Large intestine (tissue), 3 donors: Measurements from ENCODE around the gene FABP2. TPM values are rescaled to one million over a fixed set of nuclear protein-coding genes. Genes with fewer than 3 reads are reported as not detected.

Experiments used
- DNase-seq, 2 donors: peaks; one replicate each; pipeline versions ENCODE4 v3.0.0 to v3.0.0-alpha.2; 2013
- H3K27ac ChIP-seq: one replicate; pipeline ENCODE4 v1.5.1; 2013; ENCODE audit warnings: low read length
- H3K27me3 ChIP-seq: 2 replicates; pipeline ENCODE4 v1.6.1; 2013; ENCODE audit warnings: low read length; ENCODE audit not compliant: control insufficient read depth, insufficient read depth
- H3K36me3 ChIP-seq: 2 replicates; pipeline ENCODE4 v1.6.1; 2013; ENCODE audit warnings: low read length; ENCODE audit not compliant: control insufficient read depth, insufficient read depth
- H3K4me1 ChIP-seq: one replicate; pipeline ENCODE4 v1.6.1; 2013; ENCODE audit warnings: low read length; ENCODE audit not compliant: control insufficient read depth, insufficient read depth
- H3K4me3 ChIP-seq: one replicate; pipeline ENCODE4 v1.5.1; 2013; ENCODE audit warnings: low read length
- H3K9me3 ChIP-seq: one replicate; pipeline ENCODE4 v1.6.1; 2013; ENCODE audit warnings: mild to moderate bottlenecking, low read depth, low read length, moderate library complexity; ENCODE audit not compliant: control insufficient read depth
- WGBS: methylation state at CpG from one replicate; pipeline ENCODE4 v1.1.5; 2013; ENCODE audit warnings: low lambda C conversion rate; ENCODE audit not compliant: insufficient coverage; 5-methylcytosine and 5-hydroxymethylcytosine counted together
- polyA plus RNA-seq: library from polyadenylated mRNA; unstranded; fragments of 120-200 nt; gene quantifications from one replicate; pipeline ENCODE4 v1.2.1, GENCODE V29; 2013

Gene FABP2
- polyA plus RNA-seq, 1 donor: 146 TPM

DNA sequence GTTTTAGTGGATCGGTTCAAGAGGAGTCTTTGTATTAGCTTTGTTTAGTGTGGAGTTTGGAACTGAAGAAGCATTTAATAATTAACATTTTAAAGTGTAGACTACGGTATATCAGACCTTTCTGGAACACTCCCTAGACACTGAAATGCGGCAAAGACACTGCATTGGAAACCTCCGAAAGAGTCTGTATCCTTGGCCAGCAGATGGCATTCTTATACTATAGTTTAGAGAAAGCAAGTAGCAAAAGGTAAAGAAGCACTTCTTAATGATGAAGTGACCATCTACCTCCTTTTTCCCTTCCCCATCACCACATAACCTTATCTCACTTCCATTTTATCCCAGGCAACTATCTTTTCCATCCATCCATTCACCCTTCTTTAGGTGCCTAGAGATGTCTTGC lies 7.6 kb downstream of the FABP2 start:
- H3K36me3 ChIP-seq: peaks cover 3% of the 10 kb centered on the region
- no peak overlapping the region for H3K4me3 ChIP-seq
- 0% methylated on average over 1 of the region's 4 CpGs for WGBS
- H3K4me1 ChIP-seq: peaks cover 3% of the 10 kb centered on the region
- no peaks in the 10 kb centered on the region for H3K27me3 ChIP-seq
- no peaks in the 10 kb centered on the region for H3K9me3 ChIP-seq
- no peak overlapping the region for H3K27ac ChIP-seq
- peak; percentile 37 to 62 for DNase-seq

DNA sequence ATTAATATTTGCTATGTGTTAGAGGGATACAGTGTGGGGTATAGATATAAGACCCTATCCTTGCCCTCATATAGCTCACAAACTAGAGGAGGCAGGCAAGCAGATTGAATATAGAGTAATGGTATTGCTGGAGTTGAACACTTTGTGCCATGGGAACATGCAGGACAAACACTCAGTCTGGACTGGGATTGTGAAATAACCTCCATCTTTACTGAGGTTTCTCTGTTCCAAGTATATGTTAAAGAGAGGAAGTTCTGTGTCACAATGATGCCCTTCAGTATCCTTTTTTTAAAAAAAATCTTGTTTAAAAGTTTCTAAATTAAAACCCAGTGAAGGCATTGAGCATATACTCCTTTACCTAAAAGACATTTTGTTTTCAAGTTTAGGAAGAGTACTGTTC lies 8.7 kb downstream of the FABP2 start:
- no peaks in the 10 kb centered on the region for H3K4me1 ChIP-seq
- H3K36me3 ChIP-seq: no peaks in the 10 kb centered on the region
- DNase-seq: no peak
- no peak overlapping the region for H3K27ac ChIP-seq
- H3K9me3 ChIP-seq: no peaks in the 10 kb centered on the region
- no peak overlapping the region for H3K4me3 ChIP-seq
- H3K27me3 ChIP-seq: no peaks in the 10 kb centered on the region

DNA sequence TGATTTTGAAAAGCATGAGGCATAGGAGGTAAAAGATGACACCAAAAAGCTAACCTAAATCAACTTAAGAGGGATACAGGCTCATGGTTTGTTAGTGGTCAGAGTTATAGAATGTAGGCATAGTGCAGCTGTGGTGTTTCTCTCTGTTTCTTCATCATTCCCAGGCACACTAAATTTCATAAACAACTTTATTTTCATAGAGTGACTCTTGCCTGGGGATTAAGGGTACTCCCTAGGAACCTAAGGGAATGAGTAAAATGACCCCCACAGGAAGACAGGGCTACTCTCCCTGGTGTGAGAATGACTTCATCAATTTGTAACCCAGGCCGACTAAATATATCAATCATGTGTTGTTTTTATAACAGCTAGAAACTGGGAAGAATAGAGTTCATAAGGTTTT lies 11.1 kb downstream of the FABP2 start:
- Histone ChIP-seq H3K4me3 (no peak overlapping the region), H3K9me3 (peaks cover 4% of the 10 kb centered on the region), H3K27me3 (no peaks in the 10 kb centered on the region), H3K4me1 (no peaks in the 10 kb centered on the region), H3K27ac (no peak overlapping the region), H3K36me3 (no peaks in the 10 kb centered on the region)
- no peak for DNase-seq
- WGBS: 100% methylated on average over 1 of the region's 1 CpG

DNA sequence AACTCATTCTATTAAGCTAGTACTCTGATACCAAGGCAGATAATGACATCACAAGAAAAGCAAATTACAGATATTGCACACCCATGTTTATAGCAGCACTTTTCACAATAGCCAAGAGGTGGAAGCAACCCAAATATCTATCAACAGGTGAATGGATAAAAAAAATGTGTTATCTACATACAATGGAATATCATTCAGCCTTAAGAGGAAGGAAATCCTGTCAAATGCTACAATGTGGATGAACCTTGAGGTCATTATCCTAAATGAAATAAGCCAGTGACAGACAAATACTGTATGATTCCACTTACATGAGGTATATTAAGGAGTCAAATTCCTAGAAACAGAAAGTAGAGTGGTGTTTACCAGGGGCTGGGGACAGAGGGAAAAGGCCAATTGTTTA lies 14.3 kb downstream of the FABP2 start:
- Histone ChIP-seq H3K27ac (no peak overlapping the region), H3K4me1 (no peaks in the 10 kb centered on the region), H3K4me3 (no peak overlapping the region), H3K27me3 (no peaks in the 10 kb centered on the region), H3K9me3 (peaks cover 4% of the 10 kb centered on the region), H3K36me3 (no peaks in the 10 kb centered on the region)
- no peak for DNase-seq

DNA sequence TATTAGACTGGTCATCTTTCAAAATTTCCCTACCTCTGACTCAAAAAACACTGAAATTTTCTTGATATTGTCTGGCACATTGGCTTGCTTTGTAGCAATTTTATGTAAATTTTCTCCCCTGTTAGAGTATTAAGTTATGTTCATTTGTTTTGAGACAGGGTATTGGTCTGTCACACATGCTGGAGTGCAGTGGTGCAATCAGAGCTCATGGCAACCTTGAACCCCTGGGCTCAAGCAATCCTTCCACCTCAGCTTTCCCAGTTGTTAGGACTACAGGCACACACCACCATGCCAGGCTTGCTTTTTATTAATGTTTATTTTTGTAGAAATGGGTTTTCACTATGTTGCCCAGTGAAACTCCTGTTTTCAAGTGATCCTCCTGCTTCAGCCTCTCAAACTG lies 17.5 kb downstream of the FABP2 start:
- H3K4me3 ChIP-seq: no peak overlapping the region
- no peak for DNase-seq
- peaks cover 4% of the 10 kb centered on the region for H3K9me3 ChIP-seq
- H3K27ac ChIP-seq: no peak overlapping the region
- H3K27me3 ChIP-seq: no peaks in the 10 kb centered on the region
- no peaks in the 10 kb centered on the region for H3K36me3 ChIP-seq
- peaks cover 3% of the 10 kb centered on the region for H3K4me1 ChIP-seq

DNA sequence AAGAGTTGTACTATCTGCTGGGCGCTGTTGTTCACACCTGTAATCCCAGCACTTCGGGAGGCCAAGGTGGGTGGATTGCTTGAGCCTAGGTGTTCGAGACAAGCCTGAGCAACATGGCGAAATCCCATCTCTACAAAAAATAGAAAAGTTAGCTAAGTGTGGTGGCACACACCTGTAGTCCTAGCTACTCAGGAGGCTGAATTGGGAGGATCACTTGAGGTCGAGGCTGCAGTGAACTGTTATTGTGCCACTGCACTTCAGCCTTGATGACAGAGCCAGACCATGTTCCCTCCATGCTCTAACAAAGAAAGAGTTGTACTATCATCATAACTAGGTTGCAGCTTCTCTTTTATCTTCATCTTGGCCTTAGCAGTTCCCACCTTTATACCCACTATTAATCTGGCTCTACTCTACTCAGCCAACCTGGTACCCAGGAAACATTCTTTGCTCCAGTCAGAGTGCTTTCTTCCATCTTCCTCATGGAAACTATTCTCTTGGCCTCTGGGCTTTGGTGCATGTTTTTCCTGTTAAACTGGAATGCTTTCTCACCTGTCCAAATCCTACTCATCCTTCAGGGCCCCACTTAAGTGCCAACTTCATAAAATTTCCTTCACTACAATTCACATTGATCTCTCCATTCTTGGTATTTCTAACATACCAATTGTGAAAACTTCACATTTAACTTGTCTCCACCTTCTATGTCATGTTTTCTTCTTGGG lies 18.2 kb downstream of the FABP2 start:
- DNase-seq: no peak
- Histone ChIP-seq H3K27me3 (no peaks in the 10 kb centered on the region), H3K9me3 (peaks cover 4% of the 10 kb centered on the region), H3K27ac (no peak overlapping the region), H3K4me3 (no peak overlapping the region), H3K4me1 (peaks cover 3% of the 10 kb centered on the region), H3K36me3 (no peaks in the 10 kb centered on the region)
- WGBS: no CpG with 5 or more reads among the region's 5 CpGs

DNA sequence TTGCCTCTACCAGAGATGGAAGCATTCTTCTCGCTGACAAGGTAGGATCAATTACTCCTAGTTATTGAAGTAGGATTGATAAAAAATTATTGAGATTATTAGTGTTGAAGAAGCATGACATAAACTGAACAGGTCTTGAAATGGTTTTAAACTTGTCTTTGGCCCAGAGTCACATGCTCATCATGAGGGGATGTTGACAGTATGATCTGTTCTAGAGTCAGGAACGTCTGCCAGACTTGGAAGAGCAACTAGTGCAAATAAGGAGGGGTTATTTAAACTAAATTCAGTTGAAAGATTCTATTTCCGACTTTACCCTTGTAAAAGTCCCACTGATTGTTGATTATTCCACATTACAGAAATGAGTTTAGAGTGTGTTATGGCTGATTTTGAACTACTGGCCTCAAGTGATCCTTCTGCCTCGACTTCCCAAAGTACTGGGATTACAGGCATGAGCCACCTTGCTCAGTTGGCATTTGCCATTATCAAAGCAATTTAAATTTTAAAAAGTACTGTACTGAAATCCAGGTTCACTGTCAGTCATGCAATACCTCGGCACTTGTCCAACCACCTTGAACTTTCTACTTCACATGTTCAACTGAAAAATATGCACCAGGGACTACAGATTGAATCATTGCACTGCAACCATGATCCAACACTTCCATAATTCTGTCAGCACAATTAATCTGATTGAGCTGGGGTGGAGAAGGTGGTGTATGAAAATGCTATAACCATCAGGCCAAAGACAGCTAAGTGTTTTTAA lies 19.7 kb downstream of the FABP2 start:
- Histone ChIP-seq H3K4me3 (no peak overlapping the region), H3K9me3 (peaks cover 4% of the 10 kb centered on the region), H3K27ac (no peak overlapping the region), H3K36me3 (peaks cover 6% of the 10 kb centered on the region), H3K4me1 (peaks cover 3% of the 10 kb centered on the region), H3K27me3 (no peaks in the 10 kb centered on the region)
- DNase-seq: no peak
- WGBS: no CpG with 5 or more reads among the region's 5 CpGs

DNA sequence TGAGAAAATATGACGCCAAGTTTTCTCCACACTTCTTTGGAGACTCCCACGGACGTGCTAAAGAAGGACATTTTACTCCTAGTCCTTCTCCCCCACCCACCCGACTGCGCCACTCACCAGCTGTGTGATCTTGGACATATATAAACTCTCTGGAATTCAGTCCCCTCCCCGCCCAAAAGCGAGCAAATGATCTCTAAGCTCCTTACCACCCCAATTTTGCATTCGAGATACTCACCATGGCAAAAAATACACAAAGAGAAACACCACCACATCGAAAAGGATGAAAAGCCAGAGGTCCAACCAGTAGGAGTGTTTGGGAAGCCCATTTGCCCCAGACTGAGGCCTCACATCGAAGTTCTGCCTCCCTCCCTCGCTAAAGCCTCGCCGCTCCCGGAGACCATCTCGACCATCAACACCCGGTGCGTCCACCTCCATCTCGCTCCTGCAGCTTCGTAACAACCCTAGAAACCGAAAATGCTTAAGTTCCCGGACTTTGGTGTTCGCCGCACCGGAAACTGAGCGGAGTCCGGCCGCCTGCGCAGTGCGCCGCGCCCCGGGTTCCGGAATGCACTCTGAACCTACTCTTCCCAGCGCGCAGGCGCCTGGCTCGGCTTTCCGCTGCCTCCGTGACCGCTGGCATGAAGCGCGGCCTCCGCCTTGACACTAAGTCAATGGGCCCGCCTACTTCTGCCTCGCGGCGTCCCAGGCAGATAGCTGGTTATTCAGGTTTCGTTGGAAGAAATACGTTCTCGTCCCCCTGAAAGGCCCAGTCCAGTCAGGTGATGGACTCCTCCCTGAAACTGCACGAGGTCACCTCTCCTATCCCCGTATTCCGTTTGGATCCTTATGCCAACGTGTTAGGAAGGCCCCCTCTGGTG lies 21.6 kb downstream of the FABP2 start:
- Histone ChIP-seq H3K36me3 (peaks cover 21% of the 10 kb centered on the region), H3K4me1 (peaks cover 3% of the 10 kb centered on the region), H3K27ac (peak overlapping the region; percentile 99), H3K9me3 (no peaks in the 10 kb centered on the region), H3K4me3 (peak overlapping the region; percentile 84), H3K27me3 (no peaks in the 10 kb centered on the region)
- DNase-seq: peak; percentile 98 to 99
- no CpG with 5 or more reads among the region's 54 CpGs for WGBS

DNA sequence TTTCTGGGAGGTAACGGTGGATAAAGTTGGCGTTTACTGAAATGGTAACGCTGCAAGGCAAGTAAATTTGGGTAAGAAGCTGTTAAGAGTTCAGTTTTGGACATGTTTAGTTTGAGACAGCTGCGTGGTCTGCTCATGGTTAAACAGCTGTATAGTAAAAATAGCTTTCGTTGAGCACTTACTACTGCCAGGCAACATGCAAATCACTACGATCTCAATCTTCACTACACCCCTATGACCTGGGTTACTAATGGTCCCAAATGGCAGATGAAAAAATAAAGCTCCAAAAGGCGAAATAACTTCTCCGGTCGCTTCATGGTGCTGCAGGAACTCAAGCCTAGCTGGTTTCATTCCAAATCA lies 22.2 kb downstream of the FABP2 start:
- no peak for DNase-seq
- H3K4me1 ChIP-seq: peaks cover 3% of the 10 kb centered on the region

DNA sequence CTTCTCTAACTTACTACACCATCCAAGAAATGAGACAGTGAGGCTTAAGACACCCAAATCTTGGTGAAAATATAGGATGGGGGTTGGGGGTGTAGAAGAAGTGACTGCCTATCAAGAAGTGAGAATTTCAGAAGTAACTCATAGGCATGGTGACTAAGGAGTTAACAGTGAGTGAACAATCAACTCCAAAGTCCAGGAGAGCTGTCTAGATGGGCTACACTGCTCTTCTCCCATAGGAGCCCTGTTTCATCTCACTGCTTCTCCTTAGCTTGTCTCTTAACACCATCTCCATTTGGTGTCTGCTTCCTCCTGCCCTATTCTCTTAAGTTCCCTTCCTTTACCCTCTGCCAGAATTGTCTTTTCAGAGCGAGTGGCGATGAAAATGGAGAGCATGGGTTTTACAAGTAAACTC lies 22.7 kb downstream of the FABP2 start:
- peak overlapping the region; percentile 84 for H3K4me3 ChIP-seq
- no CpG with 5 or more reads among the region's 2 CpGs for WGBS
- H3K27me3 ChIP-seq: no peaks in the 10 kb centered on the region
- H3K4me1 ChIP-seq: peaks cover 3% of the 10 kb centered on the region
- peaks cover 21% of the 10 kb centered on the region for H3K36me3 ChIP-seq
- peak; percentile 58 to 77 for DNase-seq
- H3K9me3 ChIP-seq: no peaks in the 10 kb centered on the region
- peak overlapping the region; percentile 99 for H3K27ac ChIP-seq

More for the DNA sequence above, 22.2 kb downstream of the FABP2 start:
- H3K27ac ChIP-seq: peak overlapping the region; percentile 99
- no peaks in the 10 kb centered on the region for H3K27me3 ChIP-seq
- WGBS: no CpG with 5 or more reads among the region's 9 CpGs
- peak overlapping the region; percentile 84 for H3K4me3 ChIP-seq
- no peaks in the 10 kb centered on the region for H3K9me3 ChIP-seq
- H3K36me3 ChIP-seq: peaks cover 21% of the 10 kb centered on the region
